Measurements from ENCODE around the gene PTGIS.
A peak's percentile ranks its signal among the peaks of the same experiment; 100 is the strongest.

Gene PTGIS

GRCh38 chr20:49511788-49512525, 56.0 kb downstream of the PTGIS start:
- TF ChIP-seq, protein P1, sequence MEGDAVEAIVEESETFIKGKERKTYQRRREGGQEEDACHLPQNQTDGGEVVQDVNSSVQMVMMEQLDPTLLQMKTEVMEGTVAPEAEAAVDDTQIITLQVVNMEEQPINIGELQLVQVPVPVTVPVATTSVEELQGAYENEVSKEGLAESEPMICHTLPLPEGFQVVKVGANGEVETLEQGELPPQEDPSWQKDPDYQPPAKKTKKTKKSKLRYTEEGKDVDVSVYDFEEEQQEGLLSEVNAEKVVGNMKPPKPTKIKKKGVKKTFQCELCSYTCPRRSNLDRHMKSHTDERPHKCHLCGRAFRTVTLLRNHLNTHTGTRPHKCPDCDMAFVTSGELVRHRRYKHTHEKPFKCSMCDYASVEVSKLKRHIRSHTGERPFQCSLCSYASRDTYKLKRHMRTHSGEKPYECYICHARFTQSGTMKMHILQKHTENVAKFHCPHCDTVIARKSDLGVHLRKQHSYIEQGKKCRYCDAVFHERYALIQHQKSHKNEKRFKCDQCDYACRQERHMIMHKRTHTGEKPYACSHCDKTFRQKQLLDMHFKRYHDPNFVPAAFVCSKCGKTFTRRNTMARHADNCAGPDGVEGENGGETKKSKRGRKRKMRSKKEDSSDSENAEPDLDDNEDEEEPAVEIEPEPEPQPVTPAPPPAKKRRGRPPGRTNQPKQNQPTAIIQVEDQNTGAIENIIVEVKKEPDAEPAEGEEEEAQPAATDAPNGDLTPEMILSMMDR (conservative IDR thresholded peaks at IDR 0.05; ENCODE audit: low read depth, low read length): no peak
- no peak overlapping the region for H3K4me3 ChIP-seq (ENCODE audit: low read length)
- DNase-seq (ENCODE audit: low read depth): no peak

DNA sequence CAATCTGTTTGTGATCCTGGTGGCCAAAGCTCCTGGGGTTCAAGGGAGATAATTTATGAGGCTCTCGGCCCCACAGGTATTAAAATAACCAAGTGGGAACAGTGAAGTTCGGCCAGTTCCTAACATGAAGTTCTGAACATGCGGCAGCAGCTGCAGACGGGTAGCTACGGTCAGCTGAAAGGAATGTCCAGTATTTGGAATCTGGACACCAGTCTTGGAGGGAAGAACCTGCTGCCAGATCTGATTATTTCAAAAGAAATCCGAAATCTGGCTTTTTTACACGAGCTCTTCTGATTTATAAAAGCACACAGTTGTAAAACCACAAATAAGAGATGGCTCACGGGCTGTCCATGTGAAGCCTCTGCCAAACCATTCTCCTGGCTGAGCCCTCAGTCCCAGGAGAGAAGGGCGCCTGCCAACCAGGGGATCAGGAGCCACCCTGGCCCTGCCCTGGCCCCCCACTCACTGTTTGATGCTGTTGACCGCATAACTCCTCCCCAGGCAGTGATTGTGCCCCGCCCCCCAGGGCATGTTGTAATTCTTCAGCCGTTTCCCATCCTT, 57.3 kb downstream of the PTGIS start:
- TF ChIP-seq, protein P1 (conservative IDR thresholded peaks at IDR 0.05; ENCODE audit: low read depth, low read length): no peak
- no peak overlapping the region for H3K4me3 ChIP-seq (ENCODE audit: low read length)
- no peak for DNase-seq (ENCODE audit: low read depth)

GRCh38 chr20:49508435-49509199, 59.3 kb downstream of the PTGIS start:
- no peak overlapping the region for H3K4me3 ChIP-seq (ENCODE audit: low read length)
- TF ChIP-seq, protein P1 (conservative IDR thresholded peaks at IDR 0.05; ENCODE audit: low read depth, low read length): peak; percentile 61
- DNase-seq (ENCODE audit: low read depth): no peak

GRCh38 chr20:49507741-49508434, 60.0 kb downstream of the PTGIS start:
- DNase-seq (ENCODE audit: low read depth): no peak
- TF ChIP-seq, protein P1 (conservative IDR thresholded peaks at IDR 0.05; ENCODE audit: low read depth, low read length): no peak

GRCh38 chr20:49505518-49505917, 62.4 kb downstream of the PTGIS start:
- TF ChIP-seq, protein P1 (conservative IDR thresholded peaks at IDR 0.05; ENCODE audit: low read depth, low read length): no peak
- no peak for DNase-seq (ENCODE audit: low read depth)
- H3K4me3 ChIP-seq (ENCODE audit: low read length): no peak overlapping the region

More at GRCh38 chr20:49507741-49508434, 60.0 kb downstream of the PTGIS start:
- H3K4me3 ChIP-seq (ENCODE audit: low read length): no peak overlapping the region

DNA sequence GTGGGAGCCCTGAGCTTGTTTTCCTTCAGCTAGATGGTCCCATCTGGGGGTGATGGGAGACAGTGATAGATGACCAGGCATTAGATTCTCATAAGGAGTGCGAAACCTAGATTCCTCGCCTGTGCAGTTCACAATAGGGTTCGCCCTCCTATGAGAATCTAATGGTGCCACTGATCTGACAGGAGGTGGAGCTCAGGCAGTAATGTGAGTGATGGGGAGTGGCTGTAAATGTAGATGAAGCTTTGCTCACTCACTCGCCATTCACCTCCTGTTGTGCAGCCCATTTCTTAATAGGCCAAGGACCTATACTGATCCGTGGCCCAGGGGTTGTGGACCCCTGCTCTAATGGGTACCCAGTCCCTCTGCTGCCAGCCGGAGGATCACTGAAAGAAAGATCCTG, 64.8 kb downstream of the PTGIS start:
- H3K4me3 ChIP-seq (ENCODE audit: low read length): no peak overlapping the region
- TF ChIP-seq, protein P1 (conservative IDR thresholded peaks at IDR 0.05; ENCODE audit: low read depth, low read length): no peak
- DNase-seq (ENCODE audit: low read depth): no peak
